Breast epithelium (tissue), 4 donors: ENCODE data around the gene EFCAB5. TPM values are rescaled to one million over a fixed set of nuclear protein-coding genes. Genes with fewer than 3 reads are reported as not detected.
"Not testable (repeated sequence)": the region's sequence is repeated elsewhere in the genome, so short reads cannot be mapped to it uniquely, and the experiment has no call there.

Experiments
- DNase-seq, 2 donors: peaks; one replicate each; pipeline ENCODE4 v3.0.0-alpha.2; 2019; ENCODE audit warnings: low spot score in 2 of 2
- H3K27ac ChIP-seq, 2 donors: fragments of 200-600 bp; sonication (generic) in 1 of 2; one replicate each; pipeline ENCODE4 v1.5.1; 2016 to 2019; ENCODE audit warnings: mild to moderate bottlenecking in 1 of 2
- H3K27me3 ChIP-seq, 2 donors: fragments of 200-600 bp; sonication (generic) in 1 of 2; one replicate each; pipeline versions ENCODE4 v1.5.1 to v1.6.0; 2017 to 2019; ENCODE audit warnings: control low read depth in 1 of 2, mild to moderate bottlenecking in 1 of 2
- H3K36me3 ChIP-seq: fragments of 200-600 bp; one replicate; pipeline ENCODE4 v1.5.1; 2019
- H3K4me1 ChIP-seq, 2 donors: fragments of 200-600 bp; sonication (generic); one replicate each; pipeline ENCODE4 v1.5.1; 2016 to 2019; ENCODE audit warnings: control low read depth in 1 of 2
- H3K4me3 ChIP-seq, 3 donors: fragments of 200-600 bp; sonication (generic); 1 replicate in 2 of 3; 2 replicates in 1 of 3; pipeline ENCODE4 v1.5.1; 2016 to 2019; ENCODE audit warnings: mild to moderate bottlenecking in 3 of 3, moderate library complexity in 2 of 3
- H3K9me3 ChIP-seq, 2 donors: fragments of 200-600 bp; sonication (generic) in 1 of 2; one replicate each; pipeline ENCODE4 v1.5.1; 2016 to 2019; ENCODE audit warnings: control low read depth in 1 of 2
- POLR2A ChIP-seq: fragments of 450-650 bp; IDR thresholded peaks from one replicate; pipeline ENCODE4 v1.6.1; 2016; ENCODE audit warnings: antibody characterized with exemption, mild to moderate bottlenecking, moderate library complexity
- POLR2AphosphoS5 ChIP-seq, 3 donors: sonication (generic); formaldehyde crosslinking; IDR thresholded peaks; one replicate each; pipeline ENCODE4 v1.6.1; 2017; ENCODE audit warnings: antibody characterized with exemption in 3 of 3
- intact Hi-C: fragments of 100-400 bp; cut with DNase I; formaldehyde crosslinking; loops from one replicate; pipeline ENCODE4 v1.15.1; 2023; ENCODE audit warnings: low total_unique reads
- total RNA-seq, 3 donors: library from RNA; depleted of rRNA; stranded (reverse); fragments of >200 nt; gene quantifications; one replicate each; pipeline ENCODE4 v1.1.0, GENCODE V29; 2016
- TF ChIP-seq, protein P1 (sequence below), 3 donors: fragments of 450-650 bp; IDR thresholded peaks; one replicate each; pipeline ENCODE4 v1.5.1; 2016 to 2017; ENCODE audit warnings: antibody characterized with exemption in 3 of 3, mild to moderate bottlenecking in 3 of 3, moderate library complexity in 3 of 3

The EFCAB5 gene
- total RNA-seq, 3 donors from 2014 or later, result 0.29 to 0.80 TPM; not detected in 1

GRCh38 chr17:30031214-30031869 is 89.9 kb downstream of the EFCAB5 start:
- TF ChIP-seq POLR2A (no peak), POLR2AphosphoS5 (IDR thresholded peaks at IDR 0.05) (no peak)
- TF ChIP-seq, protein P1, sequence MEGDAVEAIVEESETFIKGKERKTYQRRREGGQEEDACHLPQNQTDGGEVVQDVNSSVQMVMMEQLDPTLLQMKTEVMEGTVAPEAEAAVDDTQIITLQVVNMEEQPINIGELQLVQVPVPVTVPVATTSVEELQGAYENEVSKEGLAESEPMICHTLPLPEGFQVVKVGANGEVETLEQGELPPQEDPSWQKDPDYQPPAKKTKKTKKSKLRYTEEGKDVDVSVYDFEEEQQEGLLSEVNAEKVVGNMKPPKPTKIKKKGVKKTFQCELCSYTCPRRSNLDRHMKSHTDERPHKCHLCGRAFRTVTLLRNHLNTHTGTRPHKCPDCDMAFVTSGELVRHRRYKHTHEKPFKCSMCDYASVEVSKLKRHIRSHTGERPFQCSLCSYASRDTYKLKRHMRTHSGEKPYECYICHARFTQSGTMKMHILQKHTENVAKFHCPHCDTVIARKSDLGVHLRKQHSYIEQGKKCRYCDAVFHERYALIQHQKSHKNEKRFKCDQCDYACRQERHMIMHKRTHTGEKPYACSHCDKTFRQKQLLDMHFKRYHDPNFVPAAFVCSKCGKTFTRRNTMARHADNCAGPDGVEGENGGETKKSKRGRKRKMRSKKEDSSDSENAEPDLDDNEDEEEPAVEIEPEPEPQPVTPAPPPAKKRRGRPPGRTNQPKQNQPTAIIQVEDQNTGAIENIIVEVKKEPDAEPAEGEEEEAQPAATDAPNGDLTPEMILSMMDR (IDR thresholded peaks at IDR 0.05), result no peak
- H3K27ac ChIP-seq, result no peak overlapping the region
- no peaks in the 10 kb centered on the region for H3K27me3 ChIP-seq
- no peaks in the 10 kb centered on the region for H3K36me3 ChIP-seq
- intact Hi-C loops, result no loop called here
- H3K9me3 ChIP-seq, result no peaks in the 10 kb centered on the region
- no peaks in the 10 kb centered on the region for H3K4me1 ChIP-seq
- DNase-seq, result no peak
- H3K4me3 ChIP-seq, result no peak overlapping the region

- H3K27ac ChIP-seq, result no peak overlapping the region
- H3K27me3 ChIP-seq, result no peaks in the 10 kb centered on the region
- intact Hi-C loops, result no loop called here
Observed at GRCh38 chr17:30035369-30035768, 93.9 kb downstream of the EFCAB5 start.

DNA sequence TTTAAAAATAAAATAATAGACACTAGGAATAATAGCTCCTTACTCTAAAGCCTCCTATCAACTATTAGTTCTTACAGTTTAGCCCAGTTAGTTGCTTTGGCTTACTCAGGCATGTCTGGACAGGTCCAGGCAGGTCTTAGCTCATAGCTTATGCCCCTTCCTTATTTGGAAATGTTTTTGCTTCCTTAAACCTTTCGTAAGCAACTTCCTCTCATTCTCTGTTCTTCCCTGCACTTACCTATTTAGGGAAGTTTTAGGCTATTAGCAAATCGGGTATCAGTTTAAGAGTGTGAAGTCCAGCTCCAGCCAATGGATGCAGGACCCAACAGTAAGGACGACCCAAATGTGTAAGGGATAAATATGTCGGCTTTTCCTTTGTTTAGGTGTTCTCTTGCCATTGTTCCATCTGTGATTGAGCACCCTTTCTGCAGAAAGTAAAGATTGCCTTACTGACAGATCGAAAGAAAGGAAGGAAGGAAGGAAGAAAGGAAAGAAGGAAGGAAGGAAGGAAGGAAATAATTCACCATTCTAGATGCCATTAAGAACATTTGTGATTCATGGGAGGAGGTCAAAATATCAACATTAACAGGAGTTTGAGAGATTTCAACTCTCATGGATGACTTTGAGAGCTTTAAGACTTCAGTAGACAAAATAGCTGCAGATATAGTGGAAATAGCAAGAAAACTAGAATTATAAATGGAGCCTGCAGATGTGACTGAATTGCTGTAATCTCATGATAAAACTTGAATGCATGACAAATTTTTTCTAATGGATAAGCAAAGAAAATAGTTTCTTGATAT is 99.5 kb downstream of the EFCAB5 start:
- DNase-seq, intact Hi-C loops, H3K9me3 ChIP-seq: not testable (repeated sequence)

More at GRCh38 chr17:30035369-30035768, 93.9 kb downstream of the EFCAB5 start:
- H3K4me3 ChIP-seq, result no peak overlapping the region
- no peaks in the 10 kb centered on the region for H3K36me3 ChIP-seq
- no peaks in the 10 kb centered on the region for H3K4me1 ChIP-seq
- TF ChIP-seq POLR2AphosphoS5 (IDR thresholded peaks at IDR 0.05) (no peak), POLR2A (no peak)
- TF ChIP-seq, protein P1 (IDR thresholded peaks at IDR 0.05), result no peak
- H3K9me3 ChIP-seq, result no peaks in the 10 kb centered on the region
- no peak for DNase-seq

GRCh38 chr17:30041551-30041950 is 100.1 kb downstream of the EFCAB5 start:
- no peak overlapping the region for H3K4me3 ChIP-seq
- intact Hi-C loops, result no loop called here
- TF ChIP-seq POLR2A (no peak), POLR2AphosphoS5 (IDR thresholded peaks at IDR 0.05) (no peak)
- TF ChIP-seq, protein P1 (IDR thresholded peaks at IDR 0.05), result no peak
- H3K4me1 ChIP-seq, result no peaks in the 10 kb centered on the region
- no peaks in the 10 kb centered on the region for H3K9me3 ChIP-seq
- no peaks in the 10 kb centered on the region for H3K27me3 ChIP-seq
- DNase-seq, result no peak
- H3K27ac ChIP-seq, result no peak overlapping the region
- H3K36me3 ChIP-seq, result no peaks in the 10 kb centered on the region

More for the DNA sequence above, 99.5 kb downstream of the EFCAB5 start:
- H3K4me1 ChIP-seq, H3K4me3 ChIP-seq, H3K27me3 ChIP-seq, H3K27ac ChIP-seq, H3K36me3 ChIP-seq: not testable (repeated sequence)

- Histone ChIP-seq H3K27ac (no peak overlapping the region), H3K9me3 (peaks cover 13 to 31% of the 10 kb centered on the region in 2 donors), H3K4me3 (no peak overlapping the region), H3K27me3 (peaks cover 0 to 5% of the 10 kb centered on the region in 2 donors), H3K4me1 (no peaks in the 10 kb centered on the region), H3K36me3 (no peaks in the 10 kb centered on the region)
- TF ChIP-seq, protein P1 (IDR thresholded peaks at IDR 0.05), result no peak
- TF ChIP-seq POLR2A (no peak), POLR2AphosphoS5 (IDR thresholded peaks at IDR 0.05) (no peak)
- no peak for DNase-seq
- intact Hi-C loops, result no loop called here
Observed at GRCh38 chr17:30062372-30062771, 120.9 kb downstream of the EFCAB5 start.
